Thoracic aorta (tissue), 2 donors: ENCODE results near the gene FHIT. TPM values are rescaled to one million over a fixed set of nuclear protein-coding genes. Genes with fewer than 3 reads are reported as not detected.

Source experiments
- ATAC-seq: fragments of 150-250 bp; one replicate; pipeline ENCODE4 v1.8.0; 2017; ENCODE audit warnings: low read depth; ENCODE audit not compliant: insufficient number of reproducible peaks, low FRiP score
- DNase-seq: peaks from one replicate; pipeline ENCODE4 v3.0.0-alpha.2; 2020; ENCODE audit warnings: low spot score
- H3K27ac ChIP-seq, 2 donors: fragments of 200-600 bp; sonication (generic); 1 replicate in 1 of 2; 2 replicates in 1 of 2; pipeline ENCODE4 v1.5.1; 2016; ENCODE audit warnings: mild to moderate bottlenecking in 2 of 2, moderate library complexity in 2 of 2
- H3K27me3 ChIP-seq: fragments of 200-600 bp; sonication (generic); replicated peaks from 2 replicates; pipeline ENCODE4 v1.6.0; 2016; ENCODE audit warnings: mild to moderate bottlenecking; ENCODE audit not compliant: insufficient read depth
- H3K36me3 ChIP-seq: fragments of 200-600 bp; sonication (generic); one replicate; pipeline ENCODE4 v1.5.1; 2016
- H3K4me1 ChIP-seq, 2 donors: fragments of 200-600 bp; sonication (generic); 1 replicate in 1 of 2; 2 replicates in 1 of 2; pipeline versions ENCODE4 v1.5.1 to v1.6.0; 2016; ENCODE audit warnings: low read depth in 2 of 2, mild to moderate bottlenecking in 1 of 2; ENCODE audit not compliant: control insufficient read depth in 1 of 2
- H3K4me3 ChIP-seq: fragments of 200-600 bp; sonication (generic); 2 replicates; pipeline ENCODE4 v1.5.1; 2016; ENCODE audit warnings: mild to moderate bottlenecking
- H3K9me3 ChIP-seq: fragments of 200-600 bp; sonication (generic); 2 replicates; pipeline ENCODE4 v1.5.1; 2016
- CTCF ChIP-seq: fragments of 200-600 bp; sonication (generic); IDR thresholded peaks from one replicate; pipeline ENCODE4 v1.5.1; 2019; ENCODE audit warnings: antibody characterized with exemption
- total RNA-seq, 2 donors: library from RNA; depleted of rRNA; stranded (reverse); fragments of >200 nt; gene quantifications; one replicate each; pipeline versions ENCODE4 v1.1.0 to v1.2.3, GENCODE V29; 2016

The FHIT gene
- total RNA-seq, 2 donors from 2014 or later, result 2.0 to 2.3 TPM

GRCh38 chr3:60308808-60309207 lies 942.4 kb downstream of the FHIT start:
- Histone ChIP-seq H3K9me3 (no peaks in the 10 kb centered on the region), H3K27ac (no peak overlapping the region), H3K36me3 (no peaks in the 10 kb centered on the region), H3K4me3 (no peak overlapping the region), H3K4me1 (no peaks in the 10 kb centered on the region), H3K27me3 (no peaks in the 10 kb centered on the region)
- DNase-seq, result no peak
- TF ChIP-seq CTCF, result no peak
- ATAC-seq, result no peak

GRCh38 chr3:60307562-60308199 lies 943.6 kb downstream of the FHIT start:
- ATAC-seq, result no peak
- Histone ChIP-seq H3K36me3 (no peaks in the 10 kb centered on the region), H3K4me1 (no peaks in the 10 kb centered on the region), H3K27me3 (no peaks in the 10 kb centered on the region), H3K4me3 (no peak overlapping the region), H3K27ac (no peak overlapping the region), H3K9me3 (no peaks in the 10 kb centered on the region)
- TF ChIP-seq CTCF, result no peak
- no peak for DNase-seq

- ATAC-seq (no peak), DNase-seq (no peak)
- H3K4me1 ChIP-seq, result no peaks in the 10 kb centered on the region
- H3K9me3 ChIP-seq, result no peaks in the 10 kb centered on the region
- no peak overlapping the region for H3K27ac ChIP-seq
- no peak overlapping the region for H3K4me3 ChIP-seq
- no peaks in the 10 kb centered on the region for H3K27me3 ChIP-seq
- no peaks in the 10 kb centered on the region for H3K36me3 ChIP-seq
- TF ChIP-seq CTCF, result no peak
Observed at GRCh38 chr3:60304112-60304511, 947.1 kb downstream of the FHIT start.

GRCh38 chr3:60303160-60303559 lies 948.1 kb downstream of the FHIT start:
- Histone ChIP-seq H3K4me1 (no peaks in the 10 kb centered on the region), H3K36me3 (no peaks in the 10 kb centered on the region), H3K27ac (no peak overlapping the region), H3K4me3 (no peak overlapping the region), H3K27me3 (no peaks in the 10 kb centered on the region), H3K9me3 (no peaks in the 10 kb centered on the region)
- DNase-seq, result no peak
- no peak for ATAC-seq
- no peak for TF ChIP-seq CTCF

GRCh38 chr3:60301142-60301541 lies 950.1 kb downstream of the FHIT start:
- H3K4me3 ChIP-seq, result no peak overlapping the region
- H3K27me3 ChIP-seq, result no peaks in the 10 kb centered on the region
- DNase-seq, result no peak
- no peaks in the 10 kb centered on the region for H3K4me1 ChIP-seq
- H3K36me3 ChIP-seq, result no peaks in the 10 kb centered on the region
- no peak for ATAC-seq
- TF ChIP-seq CTCF, result no peak
- no peaks in the 10 kb centered on the region for H3K9me3 ChIP-seq
- no peak overlapping the region for H3K27ac ChIP-seq
